OCI-LY7 (cell line): ENCODE results near the gene ABI3. TPM values are rescaled to one million over a fixed set of nuclear protein-coding genes. Genes with fewer than 3 reads are reported as not detected.

Source experiments
- BruUV-seq: library from RNA; stranded (reverse); fragments of 400-500 nt; replicated peaks from 2 replicates; lab custom pipeline; 2021; lab: Mats Ljungman, UMichigan
- CTCF ChIA-PET: fragments of 300-600 bp; sonication (Branson Sonifier 250); formaldehyde crosslinking; loops from one replicate; lab custom pipeline; 2022; ENCODE audit warnings: antibody characterized with exemption; ENCODE audit not compliant: unreplicated experiment; lab: Charles Lee
- POLR2A ChIA-PET: fragments of 300-600 bp; sonication (Branson Sonifier 250); formaldehyde crosslinking; loops from one replicate; lab custom pipeline; 2022; ENCODE audit warnings: antibody characterized with exemption; lab: Charles Lee
- DNase-seq: peaks from one replicate; pipeline ENCODE4 v3.0.0-alpha.2; 2015; ENCODE audit warnings: low spot score
- H2AFZ ChIP-seq: fragments of 200-600 bp; sonication (generic), shearing (Covaris generic); 2 replicates; pipeline ENCODE4 v1.6.1; 2014; ENCODE audit warnings: mild to moderate bottlenecking, antibody characterized with exemption, low read length, moderate library complexity
- H3K27ac ChIP-seq: fragments of 200-600 bp; sonication (generic); 2 replicates; pipeline ENCODE4 v1.5.1; 2014; ENCODE audit warnings: mixed run types, low read depth, mild to moderate bottlenecking, moderate library complexity, low read length, inconsistent platforms; ENCODE audit not compliant: poor library complexity, severe bottlenecking
- H3K36me3 ChIP-seq: fragments of 200-600 bp; sonication (generic); 2 replicates; pipeline ENCODE4 v1.6.1; 2014; ENCODE audit warnings: mild to moderate bottlenecking, antibody characterized with exemption, low read length, moderate library complexity, mixed read lengths; ENCODE audit not compliant: insufficient read depth
- H3K4me1 ChIP-seq: fragments of 200-600 bp; sonication (generic); 2 replicates; pipeline ENCODE4 v1.5.1; 2014; ENCODE audit warnings: mild to moderate bottlenecking, low read length; ENCODE audit not compliant: insufficient read depth, poor library complexity, severe bottlenecking
- H3K4me2 ChIP-seq: fragments of 200-600 bp; sonication (generic); 2 replicates; pipeline ENCODE4 v1.6.1; 2014; ENCODE audit warnings: mild to moderate bottlenecking, low read length
- H3K4me3 ChIP-seq: fragments of 200-600 bp; sonication (generic); 2 replicates; pipeline ENCODE4 v1.5.1; 2014; ENCODE audit warnings: mild to moderate bottlenecking, low read depth, low read length; ENCODE audit not compliant: poor library complexity, severe bottlenecking
- H3K79me2 ChIP-seq: fragments of 200-600 bp; sonication (generic); 2 replicates; pipeline ENCODE4 v1.6.1; 2016; ENCODE audit warnings: low read depth, mild to moderate bottlenecking, low read length, moderate library complexity, mixed read lengths; ENCODE audit not compliant: insufficient read depth
- H3K9me2 ChIP-seq: fragments of 200-600 bp; sonication (generic); 2 replicates; pipeline ENCODE4 v1.6.1; 2016; ENCODE audit warnings: mild to moderate bottlenecking, low read length, mixed read lengths; ENCODE audit not compliant: insufficient read depth
- H3K9me3 ChIP-seq: fragments of 200-600 bp; sonication (generic); 2 replicates; pipeline ENCODE4 v1.6.1; 2014; ENCODE audit warnings: mild to moderate bottlenecking, mixed run types, low read length, mixed read lengths
- H4K20me1 ChIP-seq: fragments of 200-600 bp; sonication (generic); 2 replicates; pipeline ENCODE4 v1.6.1; 2014; ENCODE audit warnings: mild to moderate bottlenecking, antibody characterized with exemption, low read length, moderate library complexity, mixed read lengths; ENCODE audit not compliant: insufficient read depth
- CTCF ChIP-seq: fragments of 200-600 bp; sonication (generic); conservative IDR thresholded peaks from 2 replicates; pipeline ENCODE4 v1.5.1; 2014; ENCODE audit warnings: mild to moderate bottlenecking, antibody characterized with exemption, low read length, moderate library complexity, mixed read lengths
- EZH2phosphoT487 ChIP-seq: fragments of 200-600 bp; sonication (generic); IDR thresholded peaks from 2 replicates; pipeline ENCODE4 v1.6.1; 2018; ENCODE audit warnings: low read depth, borderline replicate concordance, mild to moderate bottlenecking, mixed run types, antibody characterized with exemption, low read length, moderate library complexity, mixed read lengths
- intact Hi-C: fragments of 100-400 bp; cut with micrococcal nuclease; formaldehyde crosslinking; loops from one replicate; pipeline ENCODE4 v1.10.0; 2022; ENCODE audit not compliant: unreplicated experiment
- total RNA-seq, 2 experiments: library from RNA; depleted of rRNA in 1 of 2; stranded (reverse); fragments of >200 nt in 1 of 2; shearing (Covaris generic) in 1 of 2; gene quantifications; 2 replicates each; pipeline ENCODE4 v1.2.3, GENCODE V29; 2014 to 2022

Gene ABI3
- total RNA-seq, 2 experiments from 2014 or later: 24.0 to 29.5 TPM

- Histone ChIP-seq H3K9me2 (no peaks in the 10 kb centered on the region), H3K36me3 (peaks cover 40% of the 10 kb centered on the region), H3K27ac (peak overlapping the region; percentile 92), H3K79me2 (peaks cover 63% of the 10 kb centered on the region), H3K4me1 (peaks cover 82% of the 10 kb centered on the region), H4K20me1 (peaks cover 5% of the 10 kb centered on the region; the same call in 1 of the 2 replicates), H3K4me2 (peak overlapping the region; percentile 95), H2AFZ (no peak overlapping the region), H3K9me3 (no peaks in the 10 kb centered on the region), H3K4me3 (peak overlapping the region; percentile 82)
- no peak for DNase-seq
- ChIA-PET CTCF (no interaction called here), POLR2A (interaction anchor here (1.2 to 6.5 kb wide), 2 partner anchors 21 to 174 kb away, joined by 3 to 45 read pairs; no protein-coding TSS in a partner anchor)
- TF ChIP-seq EZH2phosphoT487 (no peak), CTCF (no peak)
- intact Hi-C loops: loop anchor here (10.0 kb wide), 2 partner anchors 461 to 531 kb away; partner anchors contain the start of gene SPOP
- no TSS peak for BruUV-seq
These were observed 3.3 kb downstream of the ABI3 start for GRCh38 chr17:49213847-49214246.

DNA sequence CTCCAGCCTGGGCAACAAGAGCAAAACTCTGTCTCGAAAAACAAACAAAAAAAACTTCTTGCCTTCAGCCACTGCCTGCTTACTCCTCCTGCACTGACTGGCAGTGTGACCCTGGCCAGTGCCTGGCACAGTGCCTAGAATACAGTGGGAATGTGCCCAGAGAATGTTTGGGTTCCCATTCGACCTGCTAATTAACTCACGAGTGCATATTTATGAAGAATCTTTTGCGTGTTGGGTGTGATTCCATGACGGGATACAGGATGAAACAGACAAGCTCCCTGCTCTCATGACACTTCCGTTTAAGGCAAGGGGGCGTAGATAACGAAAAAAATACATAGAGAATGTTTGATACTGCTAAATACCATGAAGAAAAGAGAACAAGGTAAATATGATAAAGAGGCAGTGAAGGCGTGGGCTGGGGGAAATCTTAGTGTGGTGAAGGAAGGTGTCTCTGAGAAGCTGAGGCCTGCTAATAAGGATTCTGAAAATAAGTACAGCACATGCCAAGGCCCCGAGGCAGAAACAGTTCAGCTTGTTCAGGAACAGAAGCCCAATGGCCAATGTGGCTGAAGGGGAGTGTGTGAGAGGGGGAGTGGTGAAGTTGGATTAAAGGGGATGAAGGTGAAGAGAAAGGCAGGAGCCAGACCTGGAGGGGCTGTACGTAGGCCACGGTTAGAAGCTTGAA is 4.3 kb downstream of the ABI3 start:
- TF ChIP-seq EZH2phosphoT487 (no peak), CTCF (no peak)
- no peak for DNase-seq
- intact Hi-C loops: loop anchor here (10.0 kb wide), 2 partner anchors 460 to 530 kb away; partner anchors contain the start of gene SPOP
- H3K9me3 ChIP-seq: no peaks in the 10 kb centered on the region
- no TSS peak for BruUV-seq
- peaks cover 5% of the 10 kb centered on the region; the same call in 1 of the 2 replicates for H4K20me1 ChIP-seq
- H3K79me2 ChIP-seq: peaks cover 59% of the 10 kb centered on the region
- no peaks in the 10 kb centered on the region for H3K9me2 ChIP-seq
- peak overlapping the region; percentile 82 for H3K4me3 ChIP-seq
- ChIA-PET CTCF (no interaction called here), POLR2A (interaction anchor here (0.6 to 6.5 kb wide), 4 partner anchors 10 to 395 kb away, joined by 3 to 45 read pairs (median 3); no protein-coding TSS in a partner anchor)
- H2AFZ ChIP-seq: no peak overlapping the region
- peak overlapping the region; percentile 95 for H3K4me2 ChIP-seq
- peaks cover 50% of the 10 kb centered on the region for H3K36me3 ChIP-seq
- H3K27ac ChIP-seq: peak overlapping the region; percentile 92
- H3K4me1 ChIP-seq: peaks cover 82% of the 10 kb centered on the region
